Measurements from ENCODE around the gene PLEKHA8. TPM values are rescaled to one million over a fixed set of nuclear protein-coding genes. Genes with fewer than 3 reads are reported as not detected.
"Not testable (repeated sequence)": the region's sequence is repeated elsewhere in the genome, so short reads cannot be mapped to it uniquely, and the experiment has no call there.

Gene PLEKHA8
- total RNA-seq, 4 donors from 2014 or later, result 9.9 to 30.1 (median 15.2) TPM

GRCh38 chr7:30091987-30092386 is 63.8 kb downstream of the PLEKHA8 start:
- no peak for DNase-seq
- Histone ChIP-seq H3K27ac (no peak overlapping the region), H3K4me3 (no peak overlapping the region), H3K36me3 (no peaks in the 10 kb centered on the region), H3K27me3 (no peaks in the 10 kb centered on the region), H3K4me1 (no peaks in the 10 kb centered on the region), H3K9me3 (no peaks in the 10 kb centered on the region)
- TF ChIP-seq CTCF (IDR thresholded peaks at IDR 0.05) (no peak), POLR2A (IDR thresholded peaks at IDR 0.05) (no peak)

- TF ChIP-seq CTCF (IDR thresholded peaks at IDR 0.05) (no peak), POLR2A (IDR thresholded peaks at IDR 0.05) (no peak)
- Histone ChIP-seq H3K4me1 (no peaks in the 10 kb centered on the region), H3K27me3 (no peaks in the 10 kb centered on the region), H3K27ac (no peak overlapping the region), H3K36me3 (no peaks in the 10 kb centered on the region), H3K9me3 (no peaks in the 10 kb centered on the region), H3K4me3 (no peak overlapping the region)
- DNase-seq, result no peak
These were observed 65.3 kb downstream of the PLEKHA8 start for GRCh38 chr7:30093420-30093952.

- H3K36me3 ChIP-seq, DNase-seq, H3K4me1 ChIP-seq, H3K27ac ChIP-seq, H3K27me3 ChIP-seq, H3K9me3 ChIP-seq, H3K4me3 ChIP-seq: not testable (repeated sequence)
These were observed 70.4 kb downstream of the PLEKHA8 start for GRCh38 chr7:30098599-30098998.

GRCh38 chr7:30102281-30102680 is 74.1 kb downstream of the PLEKHA8 start:
- Histone ChIP-seq H3K27me3 (no peaks in the 10 kb centered on the region), H3K4me1 (no peaks in the 10 kb centered on the region), H3K9me3 (no peaks in the 10 kb centered on the region), H3K27ac (no peak overlapping the region), H3K4me3 (no peak overlapping the region), H3K36me3 (no peaks in the 10 kb centered on the region)
- no peak for TF ChIP-seq POLR2A (IDR thresholded peaks at IDR 0.05)
- no peak for TF ChIP-seq CTCF (IDR thresholded peaks at IDR 0.05)
- DNase-seq, result no peak

- TF ChIP-seq CTCF (IDR thresholded peaks at IDR 0.05) (no peak), POLR2A (IDR thresholded peaks at IDR 0.05) (no peak)
- Histone ChIP-seq H3K27ac (no peak overlapping the region), H3K4me1 (no peaks in the 10 kb centered on the region), H3K36me3 (no peaks in the 10 kb centered on the region), H3K9me3 (no peaks in the 10 kb centered on the region), H3K4me3 (no peak overlapping the region), H3K27me3 (no peaks in the 10 kb centered on the region)
- no peak for DNase-seq
These were observed 75.9 kb downstream of the PLEKHA8 start for GRCh38 chr7:30104157-30104556.

- H3K9me3 ChIP-seq, result no peaks in the 10 kb centered on the region
- H3K27me3 ChIP-seq, result no peaks in the 10 kb centered on the region
- no peak for TF ChIP-seq CTCF (IDR thresholded peaks at IDR 0.05)
- TF ChIP-seq POLR2A (IDR thresholded peaks at IDR 0.05), result no peak
- no peak for DNase-seq
- H3K4me3 ChIP-seq, result no peak overlapping the region
- no peak overlapping the region for H3K27ac ChIP-seq
- H3K4me1 ChIP-seq, result no peaks in the 10 kb centered on the region
- no peaks in the 10 kb centered on the region for H3K36me3 ChIP-seq
These were observed 84.0 kb downstream of the PLEKHA8 start for GRCh38 chr7:30112103-30112713.
